Glutamatergic neuron (in vitro differentiated cells): Measurements from ENCODE around the gene SLC20A1. TPM values are rescaled to one million over a fixed set of nuclear protein-coding genes. Genes with fewer than 3 reads are reported as not detected.

ENCODE experiments used
- DNase-seq: peaks from one replicate; pipeline ENCODE4 v3.0.0; 2022
- H3K27ac Mint-ChIP-seq: one replicate; pipeline ENCODE4 v1.8.0; 2020; ENCODE audit warnings: mild to moderate bottlenecking, mixed read lengths, inconsistent platforms; ENCODE audit not compliant: unreplicated experiment
- H3K27me3 Mint-ChIP-seq: one replicate; pipeline ENCODE4 v1.8.0; 2020; ENCODE audit warnings: mild to moderate bottlenecking, moderate library complexity, mixed read lengths, inconsistent platforms; ENCODE audit not compliant: unreplicated experiment
- H3K36me3 Mint-ChIP-seq: one replicate; pipeline ENCODE4 v1.8.0; 2020; ENCODE audit warnings: mild to moderate bottlenecking, mixed read lengths, inconsistent platforms; ENCODE audit not compliant: unreplicated experiment
- H3K4me1 Mint-ChIP-seq: one replicate; pipeline ENCODE4 v1.8.0; 2020; ENCODE audit warnings: mild to moderate bottlenecking, low read depth, mixed read lengths, inconsistent platforms; ENCODE audit not compliant: unreplicated experiment
- H3K4me3 Mint-ChIP-seq: one replicate; pipeline ENCODE4 v1.8.0; 2020; ENCODE audit warnings: mild to moderate bottlenecking, mixed read lengths, inconsistent platforms; ENCODE audit not compliant: unreplicated experiment
- H3K9me3 Mint-ChIP-seq: one replicate; pipeline ENCODE4 v1.8.0; 2020; ENCODE audit warnings: mild to moderate bottlenecking, moderate library complexity, mixed read lengths, inconsistent platforms; ENCODE audit not compliant: unreplicated experiment
- total RNA-seq: library from RNA; stranded (reverse); fragmentation: NEBNext Ultra II Directional; extraction: Animal tissue kit (Norgen Biotek cat#: 25700); gene quantifications from one replicate; pipeline ENCODE4 v1.2.1, GENCODE V29; 2021; ENCODE audit not compliant: unreplicated experiment
- TF ChIP-seq, protein P1 (sequence below): fragments of 200-600 bp; sonication (generic); IDR thresholded peaks from one replicate; pipeline ENCODE4 v1.5.0; 2021; ENCODE audit not compliant: partially characterized antibody, unreplicated experiment

Gene SLC20A1
- total RNA-seq, 1 donor from 2014 or later, result 73.0 TPM

DNA sequence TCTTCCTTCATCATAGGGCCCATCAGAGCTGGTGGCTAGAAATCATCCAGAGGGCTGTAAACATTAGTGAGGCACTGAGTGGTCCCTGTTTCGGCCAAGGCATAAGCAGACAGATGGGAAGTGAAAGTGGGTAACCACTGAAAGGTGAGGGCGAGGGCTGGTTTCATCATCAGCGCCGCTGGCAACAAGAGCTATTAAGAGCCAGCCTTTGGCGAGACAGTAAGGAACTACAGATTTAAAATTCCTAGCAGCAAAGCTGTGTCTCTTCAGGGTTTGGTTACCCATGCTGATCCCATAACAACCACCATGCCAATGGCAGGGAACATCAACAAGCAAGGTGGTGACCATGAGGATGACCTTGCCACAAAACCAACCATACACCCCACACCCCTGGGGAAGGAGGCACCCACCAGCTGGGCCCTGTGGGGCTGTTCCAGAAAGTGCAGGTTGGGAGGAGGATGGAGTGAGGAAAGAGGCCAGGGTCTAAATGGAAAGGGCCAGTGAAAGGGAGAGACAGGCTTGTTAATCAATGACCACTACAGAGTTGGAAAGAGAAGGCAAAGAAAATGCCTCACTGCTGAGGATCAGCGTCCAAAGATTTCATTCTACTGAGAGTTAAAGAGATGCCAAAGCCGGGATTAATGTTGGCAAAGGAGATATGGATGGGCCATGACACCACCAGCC is 9.0 kb upstream of the SLC20A1 start:
- no peak overlapping the region for H3K4me3 Mint-ChIP-seq
- TF ChIP-seq, protein P1, sequence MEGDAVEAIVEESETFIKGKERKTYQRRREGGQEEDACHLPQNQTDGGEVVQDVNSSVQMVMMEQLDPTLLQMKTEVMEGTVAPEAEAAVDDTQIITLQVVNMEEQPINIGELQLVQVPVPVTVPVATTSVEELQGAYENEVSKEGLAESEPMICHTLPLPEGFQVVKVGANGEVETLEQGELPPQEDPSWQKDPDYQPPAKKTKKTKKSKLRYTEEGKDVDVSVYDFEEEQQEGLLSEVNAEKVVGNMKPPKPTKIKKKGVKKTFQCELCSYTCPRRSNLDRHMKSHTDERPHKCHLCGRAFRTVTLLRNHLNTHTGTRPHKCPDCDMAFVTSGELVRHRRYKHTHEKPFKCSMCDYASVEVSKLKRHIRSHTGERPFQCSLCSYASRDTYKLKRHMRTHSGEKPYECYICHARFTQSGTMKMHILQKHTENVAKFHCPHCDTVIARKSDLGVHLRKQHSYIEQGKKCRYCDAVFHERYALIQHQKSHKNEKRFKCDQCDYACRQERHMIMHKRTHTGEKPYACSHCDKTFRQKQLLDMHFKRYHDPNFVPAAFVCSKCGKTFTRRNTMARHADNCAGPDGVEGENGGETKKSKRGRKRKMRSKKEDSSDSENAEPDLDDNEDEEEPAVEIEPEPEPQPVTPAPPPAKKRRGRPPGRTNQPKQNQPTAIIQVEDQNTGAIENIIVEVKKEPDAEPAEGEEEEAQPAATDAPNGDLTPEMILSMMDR, result no peak
- H3K36me3 Mint-ChIP-seq, result no peaks in the 10 kb centered on the region
- H3K27me3 Mint-ChIP-seq, result peaks cover under 1% of the 10 kb centered on the region
- no peak for DNase-seq
- peaks cover 1% of the 10 kb centered on the region for H3K9me3 Mint-ChIP-seq
- H3K27ac Mint-ChIP-seq, result no peak overlapping the region
- no peaks in the 10 kb centered on the region for H3K4me1 Mint-ChIP-seq

DNA sequence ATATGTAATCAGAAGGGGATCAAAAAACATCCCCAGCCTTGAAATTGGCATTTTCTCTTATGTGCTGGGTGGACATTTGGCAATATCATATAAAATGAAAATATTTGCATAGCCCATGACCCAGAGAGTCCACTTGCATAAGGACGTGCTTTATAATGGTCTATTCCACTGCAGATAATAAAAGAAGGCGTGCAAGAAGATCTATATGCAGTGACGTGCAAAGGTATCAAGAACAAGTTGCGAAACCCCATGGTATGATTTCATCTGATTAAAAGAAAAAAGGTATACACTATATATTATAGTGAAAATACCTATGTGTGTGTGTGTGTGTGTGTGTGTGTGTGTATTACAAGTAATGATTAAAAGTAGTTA is 8.5 kb upstream of the SLC20A1 start:
- Mint-ChIP-seq H3K27ac (no peak overlapping the region), H3K36me3 (no peaks in the 10 kb centered on the region), H3K27me3 (peaks cover 3% of the 10 kb centered on the region), H3K9me3 (peaks cover 1% of the 10 kb centered on the region), H3K4me1 (no peaks in the 10 kb centered on the region), H3K4me3 (no peak overlapping the region)
- no peak for DNase-seq
- TF ChIP-seq, protein P1, result no peak

DNA sequence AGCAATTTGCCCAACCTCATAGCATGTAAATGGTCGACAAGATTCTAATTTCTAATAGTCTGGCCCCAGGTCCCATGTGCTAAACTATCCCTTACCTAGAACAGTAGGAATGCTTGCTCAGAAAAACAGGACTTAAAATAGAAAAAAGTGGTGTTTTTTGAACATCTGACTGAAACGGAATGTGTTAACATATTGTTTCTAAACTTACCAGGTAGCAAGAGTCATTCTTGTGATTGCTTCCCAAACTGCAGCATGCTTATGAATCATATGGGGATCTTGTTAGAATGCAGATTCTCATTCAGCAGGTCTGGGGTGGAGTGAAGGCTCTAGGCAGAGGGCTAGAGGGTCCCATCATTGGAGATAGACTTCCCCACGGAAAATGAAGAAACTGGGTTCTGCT is 5.8 kb upstream of the SLC20A1 start:
- Mint-ChIP-seq H3K4me3 (no peak overlapping the region), H3K4me1 (no peaks in the 10 kb centered on the region), H3K27ac (no peak overlapping the region), H3K9me3 (peaks cover 5% of the 10 kb centered on the region), H3K36me3 (no peaks in the 10 kb centered on the region), H3K27me3 (peaks cover 7% of the 10 kb centered on the region)
- TF ChIP-seq, protein P1, result no peak
- no peak for DNase-seq

DNA sequence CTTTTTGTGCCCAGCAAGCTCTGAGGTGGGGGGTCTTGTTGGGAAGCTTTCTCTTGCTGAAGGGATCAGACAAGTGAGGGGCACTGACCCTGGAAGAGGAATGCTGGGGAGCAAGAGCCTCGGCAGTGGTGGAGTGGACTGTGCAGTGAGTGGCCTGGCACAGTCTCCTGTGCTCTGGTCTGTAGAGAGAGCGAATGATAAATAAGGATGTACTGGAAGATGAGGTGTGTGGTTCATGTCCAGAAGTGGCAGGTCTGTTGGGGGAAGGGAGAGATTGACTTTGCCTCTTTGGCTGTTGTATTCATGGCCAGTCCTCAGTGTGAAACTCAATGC is 5.3 kb upstream of the SLC20A1 start:
- TF ChIP-seq, protein P1, result no peak
- no peak for DNase-seq
- H3K27me3 Mint-ChIP-seq, result peaks cover 8% of the 10 kb centered on the region
- no peak overlapping the region for H3K4me3 Mint-ChIP-seq
- H3K4me1 Mint-ChIP-seq, result no peaks in the 10 kb centered on the region
- H3K27ac Mint-ChIP-seq, result no peak overlapping the region
- H3K36me3 Mint-ChIP-seq, result no peaks in the 10 kb centered on the region
- peaks cover 6% of the 10 kb centered on the region for H3K9me3 Mint-ChIP-seq

DNA sequence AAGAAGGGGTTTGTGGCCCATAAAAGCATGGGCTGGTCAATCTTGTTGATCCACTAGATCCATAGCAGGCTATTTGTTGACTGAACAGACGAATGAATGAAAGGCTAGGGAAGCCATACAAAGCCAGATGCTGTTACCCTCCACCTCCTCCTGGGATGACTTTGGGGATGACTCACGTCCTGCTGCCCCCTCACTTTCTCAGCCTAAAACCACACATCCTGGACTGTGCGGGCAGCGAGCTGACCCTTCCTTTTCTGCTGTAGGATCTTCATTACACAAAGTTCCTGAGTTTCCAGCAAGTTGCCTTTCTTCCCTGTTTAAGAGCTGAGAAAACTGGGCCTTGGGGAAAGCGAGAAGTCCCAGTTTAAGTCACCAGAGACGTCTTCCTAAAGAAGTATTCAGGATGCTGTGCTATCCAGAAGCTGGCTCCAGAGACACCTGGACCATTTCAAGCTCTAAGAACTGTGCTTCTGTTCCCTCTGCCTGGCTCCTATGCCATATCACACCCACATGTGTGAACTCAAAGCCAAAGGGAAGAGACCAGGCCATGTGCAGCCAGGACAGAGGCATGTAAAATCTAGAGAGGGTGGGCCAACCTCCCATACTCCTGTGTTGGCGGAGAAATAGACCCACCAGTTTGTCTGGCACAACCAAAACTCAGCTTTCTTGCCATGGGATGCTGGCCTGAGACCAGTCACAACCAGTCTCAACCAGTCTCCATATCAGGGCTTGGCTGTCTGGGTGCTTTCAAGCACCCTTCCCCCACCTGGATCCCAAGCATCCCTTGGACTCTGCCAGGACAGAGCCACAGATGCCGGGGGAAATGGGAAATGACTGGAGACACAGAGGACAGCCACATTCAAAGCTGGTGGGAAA is 4.7 kb upstream of the SLC20A1 start:
- Mint-ChIP-seq H3K9me3 (peaks cover 6% of the 10 kb centered on the region), H3K4me3 (no peak overlapping the region), H3K4me1 (no peaks in the 10 kb centered on the region), H3K27ac (no peak overlapping the region), H3K27me3 (peaks cover 8% of the 10 kb centered on the region), H3K36me3 (no peaks in the 10 kb centered on the region)
- TF ChIP-seq, protein P1, result no peak
- no peak for DNase-seq
